ENCODE results near the gene USP48.

USP48 gene

DNA sequence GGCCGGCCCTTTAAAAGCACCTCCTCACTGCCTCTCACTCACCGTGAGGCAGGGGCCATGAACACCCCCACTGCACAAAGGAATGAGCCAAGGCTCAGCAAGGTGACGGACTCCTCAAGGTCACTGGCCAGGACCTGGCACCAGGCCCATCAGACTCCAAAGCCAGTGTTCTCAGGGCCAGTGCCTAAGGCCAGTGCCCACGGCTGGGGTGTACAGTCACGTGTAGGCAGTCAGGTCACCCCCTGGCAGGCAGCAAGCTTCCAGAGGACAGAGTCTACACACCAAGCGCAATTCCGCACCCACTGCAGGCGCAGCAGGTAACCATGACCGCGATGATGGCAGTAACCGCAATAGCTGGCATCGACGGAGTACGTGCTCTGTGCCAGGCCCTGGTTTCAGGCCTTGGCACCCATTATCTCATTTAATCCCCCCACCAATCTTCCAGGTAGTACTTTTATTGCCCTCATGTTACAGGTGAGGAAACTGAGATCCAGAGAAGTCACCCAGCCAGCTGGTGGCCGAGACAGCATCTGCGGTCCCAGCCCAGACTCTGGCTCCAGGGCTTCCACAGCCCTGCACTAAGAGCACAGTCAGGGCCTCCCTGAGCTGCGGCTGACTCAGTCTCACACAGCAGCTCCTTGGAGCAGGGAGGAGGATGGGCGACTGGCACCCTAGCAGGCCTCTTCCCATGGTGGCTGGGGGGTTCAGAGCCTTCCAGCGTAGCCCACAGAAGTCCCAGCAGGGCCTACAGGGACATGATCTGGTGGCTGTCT is 140.8 kb downstream of the USP48 start:
- H3K4me3 ChIP-seq (ENCODE audit: low read length): no peak overlapping the region
- H3K9ac ChIP-seq (ENCODE audit: low read depth, low read length): no peak overlapping the region
- H3K27me3 ChIP-seq (ENCODE audit: insufficient read depth, low read length): no peaks in the 10 kb centered on the region
- no peaks in the 10 kb centered on the region for H3K9me3 ChIP-seq (ENCODE audit: insufficient read depth, low read depth, low read length)
- H3K36me3 ChIP-seq (ENCODE audit: insufficient read depth, low read depth, low read length): no peaks in the 10 kb centered on the region
- H3K27ac ChIP-seq (ENCODE audit: low read length): no peak overlapping the region
- H3K4me1 ChIP-seq (ENCODE audit: insufficient read depth, low read length): no peaks in the 10 kb centered on the region

DNA sequence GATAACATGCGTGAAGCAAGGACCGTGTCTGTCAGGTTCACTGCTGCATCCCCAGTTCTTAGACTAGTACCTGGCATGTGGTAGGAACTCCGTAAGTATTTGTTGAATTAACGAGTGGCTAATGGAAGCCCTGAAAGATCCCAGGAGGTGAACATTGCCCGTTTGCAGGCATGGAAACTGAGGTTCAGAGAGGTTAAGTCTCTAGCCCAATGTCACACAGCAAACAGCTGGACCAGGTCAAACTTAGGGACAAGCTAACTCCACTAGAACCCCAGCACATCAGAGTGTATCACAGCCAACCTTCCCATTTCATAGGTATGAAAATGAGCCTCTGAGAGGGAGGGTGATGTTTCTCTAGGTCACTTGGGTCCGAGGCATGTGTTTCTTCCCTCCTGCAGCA is 141.4 kb downstream of the USP48 start:
- H3K4me1 ChIP-seq (ENCODE audit: insufficient read depth, low read length): no peaks in the 10 kb centered on the region
- H3K27me3 ChIP-seq (ENCODE audit: insufficient read depth, low read length): no peaks in the 10 kb centered on the region
- no peaks in the 10 kb centered on the region for H3K9me3 ChIP-seq (ENCODE audit: insufficient read depth, low read depth, low read length)
- H3K9ac ChIP-seq (ENCODE audit: low read depth, low read length): no peak overlapping the region
- H3K36me3 ChIP-seq (ENCODE audit: insufficient read depth, low read depth, low read length): no peaks in the 10 kb centered on the region
- H3K27ac ChIP-seq (ENCODE audit: low read length): no peak overlapping the region
- no peak overlapping the region for H3K4me3 ChIP-seq (ENCODE audit: low read length)

DNA sequence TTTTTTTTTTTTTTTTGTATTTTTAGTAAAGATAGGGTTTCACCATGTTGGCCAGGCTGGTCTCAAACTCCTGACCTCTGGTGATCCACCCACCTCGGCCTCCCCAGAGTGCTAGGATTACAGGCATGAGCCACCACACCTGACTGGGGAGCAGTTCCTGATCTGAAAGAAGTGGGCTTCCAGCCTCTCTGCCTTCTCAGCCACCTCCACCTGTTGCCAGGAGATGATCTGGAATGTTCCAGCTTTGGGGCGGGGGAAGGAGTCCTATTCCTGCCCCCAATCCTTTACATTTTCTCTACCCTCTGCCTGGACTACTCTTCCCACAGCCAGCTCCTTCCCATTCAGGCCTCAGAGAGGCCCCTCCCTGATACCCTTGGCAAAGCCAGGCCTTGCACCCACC is 141.9 kb downstream of the USP48 start:
- H3K36me3 ChIP-seq (ENCODE audit: insufficient read depth, low read depth, low read length): no peaks in the 10 kb centered on the region
- H3K27ac ChIP-seq (ENCODE audit: low read length): no peak overlapping the region
- H3K9ac ChIP-seq (ENCODE audit: low read depth, low read length): no peak overlapping the region
- H3K27me3 ChIP-seq (ENCODE audit: insufficient read depth, low read length): no peaks in the 10 kb centered on the region
- H3K4me1 ChIP-seq (ENCODE audit: insufficient read depth, low read length): no peaks in the 10 kb centered on the region
- H3K9me3 ChIP-seq (ENCODE audit: insufficient read depth, low read depth, low read length): no peaks in the 10 kb centered on the region
- no peak overlapping the region for H3K4me3 ChIP-seq (ENCODE audit: low read length)

DNA sequence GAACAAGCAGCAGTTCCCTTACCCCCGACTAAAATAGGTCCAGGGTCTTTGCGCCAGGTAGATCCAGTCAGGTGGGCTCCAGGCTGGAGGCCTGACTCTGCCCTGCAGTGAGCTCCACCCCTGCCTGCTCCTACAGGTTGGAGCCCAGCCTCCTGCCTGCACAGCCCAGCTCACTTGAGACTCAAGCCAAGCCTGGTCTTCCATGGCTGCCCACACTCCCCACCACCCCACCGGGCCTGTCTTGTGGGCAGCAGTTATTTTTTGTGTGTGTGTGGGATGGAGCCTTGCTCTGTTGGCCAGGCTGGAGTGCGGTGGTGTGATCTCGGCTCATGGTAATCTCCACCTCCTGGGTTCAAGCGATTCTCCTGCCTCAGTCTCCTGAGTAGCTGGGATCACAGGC is 142.3 kb downstream of the USP48 start:
- no peak overlapping the region for H3K27ac ChIP-seq (ENCODE audit: low read length)
- no peak overlapping the region for H3K9ac ChIP-seq (ENCODE audit: low read depth, low read length)
- H3K27me3 ChIP-seq (ENCODE audit: insufficient read depth, low read length): no peaks in the 10 kb centered on the region
- no peaks in the 10 kb centered on the region for H3K9me3 ChIP-seq (ENCODE audit: insufficient read depth, low read depth, low read length)
- no peak overlapping the region for H3K4me3 ChIP-seq (ENCODE audit: low read length)
- no peaks in the 10 kb centered on the region for H3K36me3 ChIP-seq (ENCODE audit: insufficient read depth, low read depth, low read length)
- no peaks in the 10 kb centered on the region for H3K4me1 ChIP-seq (ENCODE audit: insufficient read depth, low read length)

DNA sequence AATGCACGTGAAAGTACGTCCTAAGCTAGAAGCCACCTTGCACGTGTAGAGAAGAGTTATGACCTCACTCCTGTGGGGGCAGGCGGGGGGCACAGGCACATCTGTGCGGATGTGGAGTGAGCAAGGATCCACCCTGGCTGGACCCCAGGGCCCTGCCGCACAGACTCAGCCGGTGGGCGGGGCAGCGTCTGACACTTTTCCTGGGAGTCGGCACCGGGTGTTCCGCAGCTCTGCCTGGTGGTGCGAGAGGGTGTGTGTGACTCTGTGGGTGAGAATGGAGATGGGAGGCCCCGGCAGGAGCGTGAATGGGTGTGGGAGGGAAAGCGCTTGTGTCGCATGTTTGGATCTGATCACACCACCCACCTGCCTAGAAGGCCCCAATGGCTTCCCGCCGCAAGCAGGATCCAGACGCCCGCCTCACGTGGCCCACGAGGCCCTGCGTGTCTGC is 143.3 kb downstream of the USP48 start:
- no peaks in the 10 kb centered on the region for H3K27me3 ChIP-seq (ENCODE audit: insufficient read depth, low read length)
- H3K9me3 ChIP-seq (ENCODE audit: insufficient read depth, low read depth, low read length): no peaks in the 10 kb centered on the region
- no peak overlapping the region for H3K9ac ChIP-seq (ENCODE audit: low read depth, low read length)
- H3K4me3 ChIP-seq (ENCODE audit: low read length): no peak overlapping the region
- no peaks in the 10 kb centered on the region; the same call in 1 of the 2 replicates for H3K4me1 ChIP-seq (ENCODE audit: insufficient read depth, low read length)
- H3K36me3 ChIP-seq (ENCODE audit: insufficient read depth, low read depth, low read length): no peaks in the 10 kb centered on the region
- no peak overlapping the region for H3K27ac ChIP-seq (ENCODE audit: low read length)

DNA sequence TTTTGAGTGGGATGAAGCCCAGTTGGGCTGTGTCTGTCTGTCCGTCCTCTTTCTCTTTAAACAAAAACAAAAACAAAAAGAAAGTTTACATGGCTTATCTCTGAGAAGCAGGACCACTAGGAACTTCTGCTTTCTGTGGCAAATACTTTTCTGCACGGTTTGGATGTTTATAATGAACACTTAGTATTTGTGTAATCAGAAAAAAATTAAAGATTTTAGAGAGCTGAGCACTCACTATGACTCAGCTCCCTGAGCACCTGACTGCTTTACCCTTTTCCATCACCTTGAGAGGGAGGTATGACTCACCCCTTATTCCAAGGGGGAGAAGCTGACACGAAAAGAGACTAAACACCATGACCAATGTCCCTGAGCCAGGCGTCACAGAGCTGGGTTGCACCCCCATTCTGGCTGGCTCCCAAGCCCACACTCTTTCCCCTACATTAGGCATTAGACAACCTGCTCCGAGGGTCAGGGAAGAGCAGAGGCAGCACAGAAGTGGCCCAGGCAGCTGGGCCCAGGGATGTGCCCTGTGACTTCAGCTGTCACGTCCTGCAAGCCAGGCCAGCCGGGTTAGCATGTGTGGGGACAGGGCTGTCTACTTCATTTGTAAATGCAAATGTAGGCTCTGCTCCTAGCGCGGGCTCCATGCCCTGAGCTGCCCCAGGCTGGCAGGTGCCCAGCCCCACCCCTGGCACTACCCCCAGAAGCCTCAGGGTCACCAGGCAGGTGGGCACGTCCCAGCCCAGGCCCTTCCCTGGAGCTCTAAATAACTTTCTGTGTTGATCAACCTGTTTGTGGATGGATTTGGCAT is 144.2 kb downstream of the USP48 start:
- H3K27ac ChIP-seq (ENCODE audit: low read length): no peak overlapping the region
- H3K4me3 ChIP-seq (ENCODE audit: low read length): no peak overlapping the region
- no peaks in the 10 kb centered on the region for H3K36me3 ChIP-seq (ENCODE audit: insufficient read depth, low read depth, low read length)
- H3K4me1 ChIP-seq (ENCODE audit: insufficient read depth, low read length): no peaks in the 10 kb centered on the region; the same call in 1 of the 2 replicates
- no peaks in the 10 kb centered on the region for H3K9me3 ChIP-seq (ENCODE audit: insufficient read depth, low read depth, low read length)
- H3K9ac ChIP-seq (ENCODE audit: low read depth, low read length): no peak overlapping the region
- H3K27me3 ChIP-seq (ENCODE audit: insufficient read depth, low read length): no peaks in the 10 kb centered on the region

DNA sequence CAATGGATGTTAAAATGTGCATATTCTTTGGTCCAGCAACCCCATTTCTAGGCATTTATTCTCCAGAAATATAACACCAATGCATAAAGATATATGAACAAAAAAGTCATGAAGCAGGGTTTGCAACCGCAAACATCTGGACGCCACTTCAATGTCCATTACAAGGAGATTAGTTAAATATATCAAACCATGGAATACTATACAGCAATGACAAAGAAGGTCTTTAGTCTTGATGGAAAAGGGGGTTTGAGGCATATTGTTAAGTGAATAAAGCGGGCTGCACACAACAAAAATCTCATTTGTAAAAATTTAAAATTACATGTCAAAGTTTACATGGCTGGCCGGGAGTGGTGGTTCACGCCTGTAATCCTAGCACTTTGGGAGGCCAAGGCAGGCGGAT is 145.4 kb downstream of the USP48 start:
- Histone ChIP-seq H3K27me3 (ENCODE audit: insufficient read depth, low read length) (no peaks in the 10 kb centered on the region), H3K4me1 (ENCODE audit: insufficient read depth, low read length) (no peaks in the 10 kb centered on the region; the same call in 1 of the 2 replicates)

DNA sequence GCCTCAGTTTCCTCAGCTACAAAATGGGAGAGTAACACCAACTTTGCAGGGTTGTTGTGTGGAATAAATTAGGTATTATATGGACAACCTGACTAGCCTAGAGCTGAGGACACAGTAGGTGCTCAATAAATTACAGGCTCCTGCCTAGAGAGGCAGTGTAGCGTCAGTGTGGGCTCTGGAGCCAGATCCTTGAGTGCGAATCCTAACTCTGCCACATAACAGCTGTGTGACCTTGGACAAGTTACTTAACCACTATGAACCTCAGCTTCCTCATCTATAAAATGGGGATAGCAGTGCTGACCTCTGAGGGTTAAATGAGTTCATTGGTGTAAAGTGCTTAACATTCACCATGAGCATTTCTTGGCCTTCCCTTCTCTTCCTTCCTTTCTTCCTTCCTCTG is 146.9 kb downstream of the USP48 start:
- Histone ChIP-seq H3K36me3 (ENCODE audit: insufficient read depth, low read depth, low read length) (no peaks in the 10 kb centered on the region), H3K9me3 (ENCODE audit: insufficient read depth, low read depth, low read length) (no peaks in the 10 kb centered on the region), H3K4me1 (ENCODE audit: insufficient read depth, low read length) (peaks cover under 1% of the 10 kb centered on the region), H3K27me3 (ENCODE audit: insufficient read depth, low read length) (no peaks in the 10 kb centered on the region), H3K27ac (ENCODE audit: low read length) (no peak overlapping the region), H3K9ac (ENCODE audit: low read depth, low read length) (no peak overlapping the region), H3K4me3 (ENCODE audit: low read length) (no peak overlapping the region)

More for the DNA sequence above, 145.4 kb downstream of the USP48 start:
- H3K36me3 ChIP-seq (ENCODE audit: insufficient read depth, low read depth, low read length): no peaks in the 10 kb centered on the region
- H3K27ac ChIP-seq (ENCODE audit: low read length): no peak overlapping the region
- no peak overlapping the region for H3K4me3 ChIP-seq (ENCODE audit: low read length)
- no peaks in the 10 kb centered on the region for H3K9me3 ChIP-seq (ENCODE audit: insufficient read depth, low read depth, low read length)
- H3K9ac ChIP-seq (ENCODE audit: low read depth, low read length): no peak overlapping the region

DNA sequence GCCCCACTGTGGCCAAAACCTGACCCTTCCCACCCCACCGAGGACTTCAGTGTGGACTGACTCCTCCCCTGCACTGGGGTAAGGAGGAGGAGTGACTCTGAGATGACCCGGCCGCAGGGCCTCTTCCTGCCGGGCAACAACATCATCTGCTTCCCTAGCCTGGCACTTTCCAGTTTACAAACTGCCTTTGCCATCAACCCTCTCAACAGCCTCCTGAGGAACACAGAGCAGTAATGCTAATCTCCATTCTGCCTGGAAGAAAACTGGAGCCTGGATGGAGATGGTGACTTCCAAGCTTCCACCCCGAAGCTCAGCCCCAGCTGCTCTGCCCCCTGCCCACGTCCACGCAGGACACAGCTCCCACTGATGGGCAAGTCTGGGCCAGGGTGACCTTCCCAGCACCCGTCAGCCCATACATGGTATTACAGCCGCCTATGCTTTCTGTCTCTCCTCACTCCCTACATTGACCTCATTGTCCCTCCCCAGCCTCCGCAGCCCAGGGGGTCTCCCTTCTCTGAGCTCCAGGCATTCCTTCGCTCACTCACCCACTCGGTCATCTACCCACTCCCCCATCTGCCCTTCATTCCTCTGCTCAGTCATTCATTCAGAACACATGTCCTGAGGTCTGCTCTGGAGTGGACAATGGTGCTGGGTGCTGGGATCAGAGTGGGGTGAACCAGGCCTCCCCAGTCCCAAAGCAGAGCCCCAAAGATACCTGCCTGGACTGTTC is 148.0 kb downstream of the USP48 start:
- Histone ChIP-seq H3K9me3 (ENCODE audit: insufficient read depth, low read depth, low read length) (no peaks in the 10 kb centered on the region), H3K4me3 (ENCODE audit: low read length) (no peak overlapping the region), H3K36me3 (ENCODE audit: insufficient read depth, low read depth, low read length) (no peaks in the 10 kb centered on the region), H3K9ac (ENCODE audit: low read depth, low read length) (no peak overlapping the region; the same call in 1 of the 2 replicates), H3K27me3 (ENCODE audit: insufficient read depth, low read length) (no peaks in the 10 kb centered on the region), H3K27ac (ENCODE audit: low read length) (no peak overlapping the region), H3K4me1 (ENCODE audit: insufficient read depth, low read length) (peaks cover 6% of the 10 kb centered on the region)

DNA sequence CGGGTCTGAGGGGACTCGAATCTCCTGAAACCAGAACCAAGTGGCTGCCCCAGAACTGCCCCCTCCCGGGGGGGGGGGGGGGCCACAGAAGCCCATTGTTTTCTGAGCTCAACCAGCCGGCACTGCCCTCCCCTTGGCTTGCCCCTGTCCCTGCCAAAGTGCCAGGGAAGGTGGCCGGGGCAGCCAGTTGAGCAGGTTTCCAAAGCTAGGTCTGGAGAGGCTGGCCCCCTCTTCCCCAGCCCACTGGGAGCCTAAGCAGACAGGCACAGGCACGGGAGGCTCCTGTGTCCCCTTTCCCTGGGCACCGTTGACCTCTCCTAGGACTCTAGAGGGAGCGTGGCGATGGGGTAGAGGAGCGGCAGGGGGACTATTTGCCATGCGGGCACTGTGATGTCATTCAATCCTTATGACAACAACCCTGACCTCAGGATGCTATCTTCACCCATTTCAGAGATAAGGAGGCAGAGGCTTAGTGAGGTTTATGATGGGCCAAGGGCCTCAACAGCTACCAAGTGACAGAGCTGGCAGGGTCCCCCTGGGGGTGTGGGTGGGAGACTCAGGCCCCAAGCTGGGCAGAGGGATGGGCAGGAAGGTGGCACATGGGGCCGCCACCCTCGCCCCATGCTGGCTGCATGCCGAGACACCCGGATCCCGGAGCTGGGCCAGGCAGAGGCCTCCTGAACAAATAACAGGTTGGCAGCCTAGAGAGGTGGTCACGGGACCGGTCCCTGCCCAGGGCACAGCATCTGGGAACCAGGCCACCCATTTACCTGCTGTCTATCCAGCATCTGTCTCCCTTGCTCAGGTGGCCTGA is 148.8 kb downstream of the USP48 start:
- Histone ChIP-seq H3K4me1 (ENCODE audit: insufficient read depth, low read length) (peaks cover 13% of the 10 kb centered on the region), H3K9me3 (ENCODE audit: insufficient read depth, low read depth, low read length) (no peaks in the 10 kb centered on the region), H3K4me3 (ENCODE audit: low read length) (no peak overlapping the region), H3K9ac (ENCODE audit: low read depth, low read length) (no peak overlapping the region), H3K27me3 (ENCODE audit: insufficient read depth, low read length) (no peaks in the 10 kb centered on the region), H3K27ac (ENCODE audit: low read length) (no peak overlapping the region), H3K36me3 (ENCODE audit: insufficient read depth, low read depth, low read length) (no peaks in the 10 kb centered on the region)

DNA sequence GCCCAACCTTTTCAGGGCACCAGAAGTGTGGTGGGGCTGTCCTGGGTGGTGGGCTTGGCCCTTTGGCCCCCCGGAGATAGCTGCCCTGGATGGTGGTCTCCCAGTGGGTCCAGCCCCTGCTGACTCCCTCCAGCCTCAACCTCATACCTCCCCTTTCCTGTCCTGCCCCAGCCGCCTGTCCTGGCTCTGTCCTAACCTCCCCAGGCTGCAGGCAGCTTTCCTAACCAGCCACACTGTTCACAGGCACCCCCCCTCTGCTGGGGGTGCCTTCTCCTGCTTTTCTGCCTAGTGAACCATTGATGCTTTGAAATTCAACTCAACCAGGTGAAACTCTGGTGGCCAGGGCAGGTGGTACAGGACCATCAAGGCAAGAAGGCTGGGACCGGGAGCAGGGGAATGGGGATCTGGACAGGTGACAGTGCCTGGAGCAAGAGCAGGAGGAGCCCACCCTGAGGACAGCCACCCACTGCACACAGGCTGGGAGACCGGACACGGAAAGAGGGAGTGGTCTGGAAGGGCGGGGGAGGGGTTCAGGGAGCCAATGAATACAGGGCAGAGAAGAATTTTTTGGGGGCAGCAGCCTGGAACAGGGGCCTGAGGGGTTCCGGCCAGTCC is 149.7 kb downstream of the USP48 start:
- Histone ChIP-seq H3K36me3 (ENCODE audit: insufficient read depth, low read depth, low read length) (no peaks in the 10 kb centered on the region), H3K27ac (ENCODE audit: low read length) (no peak overlapping the region), H3K9me3 (ENCODE audit: insufficient read depth, low read depth, low read length) (no peaks in the 10 kb centered on the region), H3K4me1 (ENCODE audit: insufficient read depth, low read length) (peaks cover 17% of the 10 kb centered on the region), H3K27me3 (ENCODE audit: insufficient read depth, low read length) (no peaks in the 10 kb centered on the region), H3K9ac (ENCODE audit: low read depth, low read length) (no peak overlapping the region), H3K4me3 (ENCODE audit: low read length) (no peak overlapping the region)
